Thyroid gland (tissue), 4 donors: ENCODE results near the gene BTBD9. TPM values are rescaled to one million over a fixed set of nuclear protein-coding genes. Genes with fewer than 3 reads are reported as not detected.

Source experiments
- DNase-seq, 2 donors: peaks; one replicate each; pipeline ENCODE4 v3.0.0-alpha.2; 2019
- H3K27ac ChIP-seq, 3 donors: fragments of 200-600 bp; sonication (generic); 1 replicate in 2 of 3; 2 replicates in 1 of 3; pipeline ENCODE4 v1.5.1; 2016 to 2019; ENCODE audit warnings: mild to moderate bottlenecking in 1 of 3, moderate library complexity in 1 of 3
- H3K27me3 ChIP-seq: fragments of 200-600 bp; sonication (generic); one replicate; pipeline ENCODE4 v1.5.1; 2019
- H3K36me3 ChIP-seq, 2 donors: fragments of 200-600 bp; sonication (generic); one replicate each; pipeline ENCODE4 v1.5.1; 2016 to 2019
- H3K4me1 ChIP-seq, 2 donors: fragments of 200-600 bp; sonication (generic); one replicate each; pipeline ENCODE4 v1.5.1; 2017 to 2019
- H3K4me3 ChIP-seq, 3 donors: fragments of 200-600 bp; sonication (generic); replicated peaks in 1 of 3; 1 replicate in 2 of 3; 2 replicates in 1 of 3; pipeline ENCODE4 v1.5.1; 2016; ENCODE audit warnings: mild to moderate bottlenecking in 1 of 3
- H3K9me3 ChIP-seq: fragments of 200-600 bp; sonication (generic); one replicate; pipeline ENCODE4 v1.5.1; 2017
- CTCF ChIP-seq, 6 experiments: fragments of 200-600 bp in 3 of 6; fragments of 450-650 bp in 3 of 6; sonication (generic) in 3 of 6; IDR thresholded peaks; one replicate each; pipeline ENCODE4 v1.5.1; 2016 to 2019; ENCODE audit warnings: antibody characterized with exemption in 6 of 6, mild to moderate bottlenecking in 2 of 6, inconsistent platforms in 1 of 6, moderate library complexity in 1 of 6
- POLR2A ChIP-seq, 2 donors: fragments of 450-650 bp; IDR thresholded peaks; one replicate each; pipeline ENCODE4 v1.6.1; 2017; ENCODE audit warnings: antibody characterized with exemption in 2 of 2, mild to moderate bottlenecking in 2 of 2, moderate library complexity in 1 of 2
- WGBS, 2 donors: methylation state at CpG; one replicate each; pipeline ENCODE4 v1.1.5; 2017; 5-methylcytosine and 5-hydroxymethylcytosine counted together
- intact Hi-C: fragments of 100-400 bp; cut with DNase I; formaldehyde crosslinking; loops from one replicate; pipeline ENCODE4 v1.15.1; 2023
- total RNA-seq, 4 donors: library from RNA; depleted of rRNA; stranded (reverse); fragments of >200 nt; gene quantifications; one replicate each; pipeline ENCODE4 v1.2.3, GENCODE V29; 2016

The BTBD9 gene
- total RNA-seq, 4 donors from 2014 or later = 17.3 to 32.0 (median 27.4) TPM

- 95 to 97% methylated on average over 1 of the region's 1 CpG for WGBS, 2 donors
- H3K4me3 ChIP-seq = no peak overlapping the region
- no peaks in the 10 kb centered on the region for H3K27me3 ChIP-seq
- H3K27ac ChIP-seq = no peak overlapping the region
- intact Hi-C loops = no loop called here
- TF ChIP-seq POLR2A (IDR thresholded peaks at IDR 0.05) = no peak
- no peak for TF ChIP-seq CTCF (IDR thresholded peaks at IDR 0.05)
- no peaks in the 10 kb centered on the region for H3K9me3 ChIP-seq
- DNase-seq = no peak
- H3K36me3 ChIP-seq = no peaks in the 10 kb centered on the region
- peaks cover 0 to 4% of the 10 kb centered on the region in 2 donors for H3K4me1 ChIP-seq
Observed at GRCh38 chr6:38316099-38316868, 323.4 kb downstream of the BTBD9 start.

GRCh38 chr6:38311201-38311600, 328.5 kb downstream of the BTBD9 start:
- H3K4me1 ChIP-seq = no peaks in the 10 kb centered on the region
- WGBS, 2 donors = 88% methylated on average over 3 of the region's 3 CpGs

GRCh38 chr6:38310061-38310460, 329.7 kb downstream of the BTBD9 start:
- intact Hi-C loops = no loop called here
- Histone ChIP-seq H3K9me3 (no peaks in the 10 kb centered on the region), H3K27me3 (no peaks in the 10 kb centered on the region), H3K4me1 (no peaks in the 10 kb centered on the region), H3K4me3 (no peak overlapping the region), H3K27ac (no peak overlapping the region), H3K36me3 (no peaks in the 10 kb centered on the region)
- DNase-seq = peak; percentile 23 to 25
- TF ChIP-seq CTCF (IDR thresholded peaks at IDR 0.05) = no peak
- TF ChIP-seq POLR2A (IDR thresholded peaks at IDR 0.05) = no peak
- 86 to 91% methylated on average over 5 of the region's 5 CpGs for WGBS, 2 donors

More at GRCh38 chr6:38311201-38311600, 328.5 kb downstream of the BTBD9 start:
- TF ChIP-seq CTCF (IDR thresholded peaks at IDR 0.05) (no peak), POLR2A (IDR thresholded peaks at IDR 0.05) (no peak)
- H3K9me3 ChIP-seq = no peaks in the 10 kb centered on the region
- H3K27me3 ChIP-seq = no peaks in the 10 kb centered on the region
- intact Hi-C loops = no loop called here
- H3K27ac ChIP-seq = no peak overlapping the region
- H3K36me3 ChIP-seq = no peaks in the 10 kb centered on the region
- no peak overlapping the region for H3K4me3 ChIP-seq
- DNase-seq = no peak

GRCh38 chr6:38307740-38308139, 332.0 kb downstream of the BTBD9 start:
- no peak for DNase-seq
- Histone ChIP-seq H3K27me3 (no peaks in the 10 kb centered on the region), H3K27ac (no peak overlapping the region), H3K4me1 (no peaks in the 10 kb centered on the region), H3K4me3 (no peak overlapping the region), H3K36me3 (no peaks in the 10 kb centered on the region), H3K9me3 (no peaks in the 10 kb centered on the region)
- no peak for TF ChIP-seq POLR2A (IDR thresholded peaks at IDR 0.05)
- TF ChIP-seq CTCF (IDR thresholded peaks at IDR 0.05) = no peak
- intact Hi-C loops = no loop called here

- Histone ChIP-seq H3K4me1 (no peaks in the 10 kb centered on the region), H3K36me3 (no peaks in the 10 kb centered on the region), H3K9me3 (no peaks in the 10 kb centered on the region), H3K4me3 (no peak overlapping the region), H3K27me3 (no peaks in the 10 kb centered on the region), H3K27ac (no peak overlapping the region)
- no peak for DNase-seq
- TF ChIP-seq POLR2A (IDR thresholded peaks at IDR 0.05) = no peak
- no peak for TF ChIP-seq CTCF (IDR thresholded peaks at IDR 0.05)
- intact Hi-C loops = no loop called here
Observed at GRCh38 chr6:38306931-38307330, 332.8 kb downstream of the BTBD9 start.
